IMR-90 (cell line): ENCODE results near the gene FAM83F. TPM values are rescaled to one million over a fixed set of nuclear protein-coding genes. Genes with fewer than 3 reads are reported as not detected.

Experiments used
- ATAC-seq: fragments of 200-7000 bp; cut with Tn5 transposase; 2 replicates; pipeline ENCODE4 v1.9.1; 2020; ENCODE audit warnings: low read depth, mild to moderate bottlenecking, moderate library complexity
- BruUV-seq: library from RNA; stranded (reverse); fragments of 400-500 nt; replicated peaks from 2 replicates; lab custom pipeline; 2021; lab: Mats Ljungman, UMichigan
- CTCF ChIA-PET: fragments of 300-600 bp; formaldehyde crosslinking; extraction: SDS; loops from one replicate; lab custom pipeline; 2021; ENCODE audit warnings: antibody characterized with exemption; lab: Yijun Ruan, JAX
- POLR2A ChIA-PET: fragments of 300-600 bp; sonication (Branson Sonifier 250); formaldehyde crosslinking; loops from one replicate; lab custom pipeline; 2022; ENCODE audit warnings: antibody characterized with exemption; ENCODE audit not compliant: unreplicated experiment; lab: Charles Lee
- DNase-seq: peaks from one replicate; pipeline ENCODE4 v3.0.0; 2013
- H2AFZ ChIP-seq: replicated peaks from 2 replicates; pipeline ENCODE3; 2013; ENCODE audit warnings: low read length, mild to moderate bottlenecking; ENCODE audit not compliant: poor library complexity
- H2AK5ac ChIP-seq: 2 replicates; pipeline ENCODE4 v1.6.1; 2013; ENCODE audit warnings: low read depth, low read length, inconsistent platforms
- H2AK9ac ChIP-seq: replicated peaks from 2 replicates; pipeline ENCODE3; 2013; ENCODE audit warnings: mild to moderate bottlenecking, low read depth, low read length, moderate library complexity; ENCODE audit not compliant: poor library complexity
- H2BK120ac ChIP-seq: 2 replicates; pipeline ENCODE4 v1.6.1; 2013; ENCODE audit warnings: low read depth, low read length, inconsistent platforms
- H2BK15ac ChIP-seq: 3 replicates; pipeline ENCODE4 v1.6.1; 2013; ENCODE audit warnings: low read depth, low read length, inconsistent platforms
- H2BK20ac ChIP-seq: 2 replicates; pipeline ENCODE4 v1.6.1; 2013; ENCODE audit warnings: low read depth, mild to moderate bottlenecking, inconsistent platforms, low read length, moderate library complexity
- H2BK5ac ChIP-seq: 2 replicates; pipeline ENCODE4 v1.6.1; 2013; ENCODE audit warnings: mild to moderate bottlenecking, low read depth, low read length, inconsistent platforms; ENCODE audit not compliant: poor library complexity, severe bottlenecking
- H3K14ac ChIP-seq: replicated peaks from 2 replicates; pipeline ENCODE4 v1.6.1; 2013; ENCODE audit warnings: low read depth, low read length, inconsistent platforms
- H3K18ac ChIP-seq: 2 replicates; pipeline ENCODE4 v1.6.1; 2013; ENCODE audit warnings: low read depth, low read length, control low read depth
- H3K23ac ChIP-seq: 2 replicates; pipeline ENCODE4 v1.6.1; 2013; ENCODE audit warnings: low read depth, low read length, inconsistent platforms
- H3K27ac ChIP-seq: 2 replicates; pipeline ENCODE4 v1.5.1; 2013; ENCODE audit warnings: mild to moderate bottlenecking, control low read depth, low read length; ENCODE audit not compliant: insufficient read depth
- H3K27me3 ChIP-seq: 2 replicates; pipeline ENCODE4 v1.6.1; 2013; ENCODE audit warnings: low read length; ENCODE audit not compliant: control insufficient read depth, insufficient read depth
- H3K36me3 ChIP-seq: 2 replicates; pipeline ENCODE4 v1.6.1; 2013; ENCODE audit warnings: low read length, mixed read lengths; ENCODE audit not compliant: control insufficient read depth, insufficient read depth
- H3K4ac ChIP-seq: 2 replicates; pipeline ENCODE4 v1.6.1; 2013; ENCODE audit warnings: low read depth, low read length, inconsistent platforms
- H3K4me1 ChIP-seq: 2 replicates; pipeline ENCODE4 v1.6.1; 2013; ENCODE audit warnings: low read length, mixed read lengths; ENCODE audit not compliant: control insufficient read depth, insufficient read depth
- H3K4me2 ChIP-seq: 2 replicates; pipeline ENCODE4 v1.6.1; 2013; ENCODE audit warnings: low read depth, mild to moderate bottlenecking, control low read depth, low read length, moderate library complexity
- H3K4me3 ChIP-seq: 2 replicates; pipeline ENCODE4 v1.5.1; 2013; ENCODE audit warnings: low read depth, mild to moderate bottlenecking, control low read depth, low read length, moderate library complexity; ENCODE audit not compliant: insufficient read depth
- H3K56ac ChIP-seq: 2 replicates; pipeline ENCODE4 v1.6.1; 2013; ENCODE audit warnings: low read length, inconsistent platforms; ENCODE audit not compliant: insufficient read depth; ENCODE audit errors: extremely low read depth
- H3K79me1 ChIP-seq, 2 experiments: 2 replicates each; pipeline ENCODE4 v1.6.1; 2013; ENCODE audit warnings: low read length in 2 of 2, inconsistent platforms in 1 of 2, low read depth in 1 of 2
- H3K9ac ChIP-seq: 2 replicates; pipeline ENCODE4 v1.6.1; 2013; ENCODE audit warnings: low read depth, low read length, control low read depth
- H3K9me1 ChIP-seq: 2 replicates; pipeline ENCODE4 v1.6.1; 2013; ENCODE audit warnings: low read length, inconsistent platforms; ENCODE audit not compliant: insufficient read depth
- H3K9me3 ChIP-seq: 2 replicates; pipeline ENCODE4 v1.6.1; 2013; ENCODE audit warnings: low read length; ENCODE audit not compliant: control insufficient read depth, insufficient read depth
- H4K20me1 ChIP-seq: 2 replicates; pipeline ENCODE4 v1.6.1; 2013; ENCODE audit warnings: low read length, inconsistent platforms; ENCODE audit not compliant: insufficient read depth
- H4K5ac ChIP-seq: 2 replicates; pipeline ENCODE4 v1.6.1; 2013; ENCODE audit warnings: mild to moderate bottlenecking, low read depth, low read length, control low read depth
- H4K8ac ChIP-seq, 2 experiments: 2 replicates each; pipeline ENCODE4 v1.6.1; 2013; ENCODE audit warnings: low read depth in 2 of 2, low read length in 2 of 2, control low read depth in 1 of 2, inconsistent platforms in 1 of 2
- H4K91ac ChIP-seq: 2 replicates; pipeline ENCODE4 v1.6.1; 2013; ENCODE audit warnings: low read depth, low read length, inconsistent platforms; ENCODE audit not compliant: insufficient read depth
- BHLHE40 ChIP-seq: fragments of 150-350 bp; IDR thresholded peaks from 2 replicates; pipeline ENCODE4 v1.6.1; 2016; ENCODE audit warnings: mild to moderate bottlenecking, low read depth, low read length
- CEBPB ChIP-seq: IDR thresholded peaks from 2 replicates; pipeline ENCODE4 v1.6.1; 2012; ENCODE audit warnings: low read depth, low read length, improper control_type of control experiment
- CHD1 ChIP-seq: IDR thresholded peaks from 2 replicates; pipeline ENCODE4 v1.6.1; 2012; ENCODE audit warnings: low read depth, low read length, improper control_type of control experiment
- FOS ChIP-seq: fragments of 150-350 bp; IDR thresholded peaks from 2 replicates; pipeline ENCODE4 v1.6.1; 2016; ENCODE audit warnings: low read depth, low read length
- MAFK ChIP-seq: IDR thresholded peaks from 2 replicates; pipeline ENCODE4 v1.6.1; 2012; ENCODE audit warnings: low read depth, low read length, improper control_type of control experiment
- MAZ ChIP-seq: IDR thresholded peaks from 2 replicates; pipeline ENCODE4 v1.6.1; 2012; ENCODE audit warnings: low read depth, mild to moderate bottlenecking, low read length, improper control_type of control experiment, moderate library complexity, borderline replicate concordance
- MXI1 ChIP-seq: IDR thresholded peaks from 2 replicates; pipeline ENCODE4 v1.6.1; 2012; ENCODE audit warnings: low read depth, mild to moderate bottlenecking, low read length, moderate library complexity, borderline replicate concordance
- NFE2L2 ChIP-seq: fragments of 150-350 bp; IDR thresholded peaks from 2 replicates; pipeline ENCODE4 v1.6.1; 2016; ENCODE audit warnings: low read depth, mild to moderate bottlenecking, low read length
- POLR2A ChIP-seq: IDR thresholded peaks from 2 replicates; pipeline ENCODE4 v1.6.1; 2012; ENCODE audit warnings: mild to moderate bottlenecking, low read depth, low read length
- RAD21 ChIP-seq: IDR thresholded peaks from 2 replicates; pipeline ENCODE4 v1.6.1; 2012; ENCODE audit warnings: low read length, improper control_type of control experiment
- RCOR1 ChIP-seq: IDR thresholded peaks from 2 replicates; pipeline ENCODE4 v1.6.1; 2012; ENCODE audit warnings: mild to moderate bottlenecking, low read length, improper control_type of control experiment; ENCODE audit not compliant: insufficient replicate concordance
- RFX5 ChIP-seq: IDR thresholded peaks from 2 replicates; pipeline ENCODE4 v1.8.0; 2012; ENCODE audit warnings: low read depth, mild to moderate bottlenecking, low read length, moderate library complexity
- SMC3 ChIP-seq: fragments of 150-350 bp; IDR thresholded peaks from 2 replicates; pipeline ENCODE4 v1.6.1; 2016; ENCODE audit warnings: low read depth, mild to moderate bottlenecking, antibody characterized with exemption, low read length, moderate library complexity
- WGBS, 2 experiments: methylation state at CpG; one replicate each; pipeline versions ENCODE4 v1.1.5 to v1.1.7; 2013; ENCODE audit warnings: missing lambda C conversion rate in 2 of 2; ENCODE audit not compliant: insufficient read length in 1 of 2; ENCODE audit errors: extremely low coverage in 2 of 2; 5-methylcytosine and 5-hydroxymethylcytosine counted together
- dilution Hi-C: fragments of 300-500 bp; cut with HindIII; formaldehyde crosslinking; loops from one replicate; pipeline ENCODE4 v1.14.3; 2018; ENCODE audit warnings: low sequenced_read_pairs; ENCODE audit not compliant: unreplicated experiment
- in situ Hi-C: fragments of 300-500 bp; cut with MboI; formaldehyde crosslinking; loops from 3 replicates; pipeline ENCODE4 v1.14.3; 2019; ENCODE audit warnings: low sequenced_read_pairs, inconsistent platforms, mixed read lengths
- intact Hi-C: fragments of 100-400 bp; cut with micrococcal nuclease; formaldehyde crosslinking; loops from 2 replicates; pipeline ENCODE4 v1.10.0; 2022
- polyA plus RNA-seq, 3 experiments: library from polyadenylated mRNA; depleted of rRNA; stranded (reverse); fragments of >200 nt; gene quantifications; 2 replicates each; pipeline ENCODE4 v1.2.3, GENCODE V29; 2012; ENCODE audit warnings: low replicate concordance in 1 of 3
- total RNA-seq: library from RNA; depleted of rRNA; stranded (reverse); fragments of >200 nt; gene quantifications from 2 replicates; pipeline ENCODE4 v1.2.3, GENCODE V29; 2012
- TF ChIP-seq, protein P1 (sequence below): fragments of 150-350 bp; IDR thresholded peaks from 2 replicates; pipeline ENCODE4 v1.6.1; 2017; ENCODE audit warnings: mild to moderate bottlenecking, antibody characterized with exemption, low read length, low read depth
- TF ChIP-seq, protein P2 (sequence below): conservative IDR thresholded peaks from 2 replicates; pipeline ENCODE4 v1.5.1; 2012; ENCODE audit warnings: mild to moderate bottlenecking, low read depth, low read length, improper control_type of control experiment

The FAM83F gene
- total and polyA plus RNA-seq, 2 of the 4 experiments (the other 2 are of a cell fraction), result not detected

DNA sequence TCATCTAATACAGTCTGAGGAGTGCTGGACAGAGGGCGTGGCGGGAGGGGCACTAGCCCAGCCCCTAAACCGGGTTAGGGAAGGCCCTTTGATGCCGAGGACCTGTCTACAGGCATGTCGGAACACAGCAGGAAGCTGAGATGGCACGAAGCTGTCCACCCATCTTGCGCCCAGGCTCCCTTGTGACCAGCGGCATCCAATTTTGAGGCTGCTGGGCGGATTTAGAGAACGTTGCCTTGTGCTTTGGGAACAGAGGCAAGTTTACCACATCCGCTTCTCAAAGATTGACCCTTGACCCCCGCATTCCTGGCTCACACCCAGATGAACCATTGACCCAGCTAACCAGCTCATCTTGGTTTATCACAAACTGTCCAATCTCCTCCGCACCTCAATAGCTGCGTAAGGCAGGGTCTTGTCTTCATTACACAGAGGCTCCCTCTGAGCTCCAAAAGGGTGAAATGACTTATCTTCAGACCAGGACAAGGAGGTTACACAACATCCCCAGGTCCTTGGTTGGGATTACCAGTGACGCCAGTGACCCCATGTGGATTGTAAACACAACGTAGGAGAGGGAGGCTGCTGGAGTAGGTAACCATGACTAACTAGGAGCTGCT is 4.5 kb downstream of the FAM83F start:
- H3K4me3 ChIP-seq, result no peak overlapping the region
- no peak overlapping the region for H3K4me2 ChIP-seq
- no peak overlapping the region for H2BK20ac ChIP-seq
- H4K20me1 ChIP-seq, result no peaks in the 10 kb centered on the region
- H2AFZ ChIP-seq, result no peak overlapping the region
- H3K56ac ChIP-seq, result no peak overlapping the region
- dilution Hi-C loops, result no loop called here
- intact Hi-C loops, result no loop called here
- H3K18ac ChIP-seq, result no peak overlapping the region
- no peak overlapping the region for H3K4ac ChIP-seq
- no peak overlapping the region for H2BK120ac ChIP-seq
- no peak overlapping the region; the same call in 1 of the 2 replicates for H2AK5ac ChIP-seq
- POLR2A ChIA-PET, result interaction anchor here (0.5 kb wide), 1 partner anchor 458 kb away, joined by 3 read pairs; no protein-coding TSS in a partner anchor
- no peak overlapping the region for H2AK9ac ChIP-seq
- H3K36me3 ChIP-seq, result no peaks in the 10 kb centered on the region
- 49% methylated on average over 7 of the region's 16 CpGs; no CpG with 5 or more reads in 1 of the 2 experiments for WGBS, 2 experiments
- no peak overlapping the region for H3K23ac ChIP-seq
- H2BK5ac ChIP-seq, result no peak overlapping the region
- H3K14ac ChIP-seq, result no peak overlapping the region
- no peaks in the 10 kb centered on the region; the same call in 1 of the 2 replicates for H3K9me1 ChIP-seq
- ATAC-seq (no peak), DNase-seq (peak; percentile 84)
- no peaks in the 10 kb centered on the region for H3K79me1 ChIP-seq
- CTCF ChIA-PET, result interaction anchor here (0.9 kb wide), 1 partner anchor 456 kb away, joined by 3 read pairs; no protein-coding TSS in a partner anchor
- no peak overlapping the region for H4K91ac ChIP-seq
- H3K9me3 ChIP-seq, result no peaks in the 10 kb centered on the region
- no peak overlapping the region for H2BK15ac ChIP-seq
- no peak overlapping the region for H3K27ac ChIP-seq
- in situ Hi-C loops, result no loop called here
- no peak overlapping the region for H3K9ac ChIP-seq
- H3K27me3 ChIP-seq, result peaks cover 41% of the 10 kb centered on the region
- BruUV-seq, result no TSS peak
- no peak overlapping the region for H4K8ac ChIP-seq
- H4K5ac ChIP-seq, result no peak overlapping the region
- peaks cover 4% of the 10 kb centered on the region for H3K4me1 ChIP-seq
- TF ChIP-seq, protein P1, sequence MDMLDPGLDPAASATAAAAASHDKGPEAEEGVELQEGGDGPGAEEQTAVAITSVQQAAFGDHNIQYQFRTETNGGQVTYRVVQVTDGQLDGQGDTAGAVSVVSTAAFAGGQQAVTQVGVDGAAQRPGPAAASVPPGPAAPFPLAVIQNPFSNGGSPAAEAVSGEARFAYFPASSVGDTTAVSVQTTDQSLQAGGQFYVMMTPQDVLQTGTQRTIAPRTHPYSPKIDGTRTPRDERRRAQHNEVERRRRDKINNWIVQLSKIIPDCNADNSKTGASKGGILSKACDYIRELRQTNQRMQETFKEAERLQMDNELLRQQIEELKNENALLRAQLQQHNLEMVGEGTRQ, result no peak
- TF ChIP-seq, protein P2, sequence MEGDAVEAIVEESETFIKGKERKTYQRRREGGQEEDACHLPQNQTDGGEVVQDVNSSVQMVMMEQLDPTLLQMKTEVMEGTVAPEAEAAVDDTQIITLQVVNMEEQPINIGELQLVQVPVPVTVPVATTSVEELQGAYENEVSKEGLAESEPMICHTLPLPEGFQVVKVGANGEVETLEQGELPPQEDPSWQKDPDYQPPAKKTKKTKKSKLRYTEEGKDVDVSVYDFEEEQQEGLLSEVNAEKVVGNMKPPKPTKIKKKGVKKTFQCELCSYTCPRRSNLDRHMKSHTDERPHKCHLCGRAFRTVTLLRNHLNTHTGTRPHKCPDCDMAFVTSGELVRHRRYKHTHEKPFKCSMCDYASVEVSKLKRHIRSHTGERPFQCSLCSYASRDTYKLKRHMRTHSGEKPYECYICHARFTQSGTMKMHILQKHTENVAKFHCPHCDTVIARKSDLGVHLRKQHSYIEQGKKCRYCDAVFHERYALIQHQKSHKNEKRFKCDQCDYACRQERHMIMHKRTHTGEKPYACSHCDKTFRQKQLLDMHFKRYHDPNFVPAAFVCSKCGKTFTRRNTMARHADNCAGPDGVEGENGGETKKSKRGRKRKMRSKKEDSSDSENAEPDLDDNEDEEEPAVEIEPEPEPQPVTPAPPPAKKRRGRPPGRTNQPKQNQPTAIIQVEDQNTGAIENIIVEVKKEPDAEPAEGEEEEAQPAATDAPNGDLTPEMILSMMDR, result peak; percentile 29; the same call in 1 of the 2 replicates
- peak; percentile 90 for TF ChIP-seq CEBPB
- no peak for TF ChIP-seq FOS
- TF ChIP-seq SMC3, result peak; percentile 23; the same call in 1 of the 2 replicates
- no peak for TF ChIP-seq POLR2A
- peak; percentile 54 for TF ChIP-seq RAD21
- no peak for TF ChIP-seq NFE2L2
- TF ChIP-seq RCOR1, result no peak
- TF ChIP-seq BHLHE40, result no peak
- no peak for TF ChIP-seq CHD1
- no peak for TF ChIP-seq MAFK
- TF ChIP-seq MXI1, result no peak
- TF ChIP-seq RFX5, result no peak
- no peak for TF ChIP-seq MAZ
